NCI-H187 treated with DMSO at 0.1 percent for 48 hours (cell line): ENCODE results near the gene PLD4.
"Not testable (repeated sequence)": the region's sequence is repeated elsewhere in the genome, so short reads cannot be mapped to it uniquely, and the experiment has no call there.

Source experiments
- DNase-seq: peaks from one replicate; lab custom pipeline; 2025; lab: John Stamatoyannopoulos, UW

The PLD4 gene

GRCh38 chr14:104924421-104925213, at the start of gene PLD4:
Gene PLD4, plus strand, starts transcription at chr14:104924879. Its CDS starts 2,262 bp downstream, at chr14:104927141.
- no peak for DNase-seq

DNA sequence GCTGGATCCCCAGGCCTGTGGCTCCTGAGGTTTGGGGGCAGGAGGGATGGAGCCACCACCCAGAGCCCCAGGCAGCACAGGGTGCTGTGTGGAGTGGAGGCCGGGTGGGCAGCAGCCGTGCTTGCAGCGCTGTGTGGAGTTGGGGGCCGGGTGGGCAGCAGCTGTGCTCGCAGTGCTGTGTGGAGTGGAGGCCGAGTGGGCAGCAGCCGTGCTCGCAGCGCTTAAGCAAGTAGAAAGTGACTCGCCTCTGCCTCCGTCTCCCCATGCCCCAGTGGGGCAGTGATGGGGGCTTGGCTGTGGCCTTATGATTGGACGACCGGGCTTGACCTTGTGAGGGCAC, 49.3 kb upstream of the PLD4 start:
- no peak for DNase-seq

- no peak for DNase-seq
Observed at GRCh38 chr14:104875811-104876210, 48.9 kb upstream of the PLD4 start.

GRCh38 chr14:104876251-104876699, 48.4 kb upstream of the PLD4 start:
- DNase-seq = no peak

DNA sequence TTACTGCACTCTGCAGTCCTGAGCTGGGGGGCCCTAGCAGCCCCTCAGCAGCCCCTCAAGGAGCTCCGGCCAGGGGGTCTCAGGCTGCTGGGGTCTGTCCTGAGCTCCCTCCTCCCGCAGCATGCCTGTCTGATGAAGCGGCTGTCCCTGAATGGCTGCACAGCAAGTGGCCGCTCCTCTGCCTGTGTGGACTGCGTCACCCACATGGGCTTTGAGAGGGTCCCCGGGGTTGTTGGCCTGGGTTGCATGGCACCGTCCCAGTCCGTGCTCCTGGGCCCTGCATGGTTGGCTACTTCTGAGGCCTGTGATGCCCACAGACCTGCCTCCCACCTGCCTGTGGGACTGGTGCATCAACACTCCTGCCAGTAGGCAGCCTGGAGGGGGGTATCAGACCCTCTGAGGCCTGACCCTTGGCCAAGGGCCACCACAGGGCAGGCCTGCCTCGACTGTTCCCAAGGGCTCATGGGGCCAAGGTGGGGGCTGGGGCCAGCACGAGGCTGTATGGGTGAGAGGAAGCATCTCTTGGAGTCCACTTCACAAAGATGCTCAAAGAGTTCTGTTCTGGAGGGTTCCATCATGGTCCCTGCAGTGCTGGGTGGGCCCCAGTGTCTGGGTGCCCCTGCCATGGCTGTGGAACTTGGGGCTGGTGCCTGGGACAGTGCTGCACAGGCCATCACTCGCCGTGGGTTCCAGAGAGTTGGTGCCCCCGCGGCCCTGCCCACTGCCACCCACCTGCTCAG, 47.4 kb upstream of the PLD4 start:
- no peak for DNase-seq

- DNase-seq = no peak
Observed at GRCh38 chr14:104877806-104878550, 46.7 kb upstream of the PLD4 start.

DNA sequence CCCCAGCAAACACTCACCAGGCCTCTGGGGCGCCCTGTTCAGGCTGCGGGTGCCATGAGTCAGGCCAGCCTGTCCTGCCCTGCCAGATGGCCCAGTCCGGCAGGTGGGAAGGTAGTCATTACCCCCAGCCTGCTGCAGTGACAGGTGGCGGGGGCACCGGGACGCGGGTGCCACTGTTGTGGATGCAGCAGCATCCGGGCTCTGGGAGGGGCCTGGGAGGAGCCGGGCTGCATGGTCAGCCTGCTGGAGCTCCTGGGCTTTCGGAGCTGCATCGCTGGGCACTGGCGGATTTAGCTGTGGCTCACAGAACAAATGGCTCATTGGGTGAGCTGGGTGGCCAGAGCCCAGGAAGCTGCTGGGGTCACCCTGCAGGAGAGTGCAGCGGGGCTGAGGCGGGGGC, 46.1 kb upstream of the PLD4 start:
- no peak for DNase-seq

- DNase-seq = no peak
Observed at GRCh38 chr14:104879201-104879982, 45.3 kb upstream of the PLD4 start.

GRCh38 chr14:104879983-104880565, 44.6 kb upstream of the PLD4 start:
- no peak for DNase-seq

- no peak for DNase-seq
Observed at GRCh38 chr14:104880584-104881210, 44.0 kb upstream of the PLD4 start.

- DNase-seq = no peak
Observed at GRCh38 chr14:104881369-104881979, 43.2 kb upstream of the PLD4 start.

GRCh38 chr14:104882325-104882973, 42.2 kb upstream of the PLD4 start:
- DNase-seq = no peak

DNA sequence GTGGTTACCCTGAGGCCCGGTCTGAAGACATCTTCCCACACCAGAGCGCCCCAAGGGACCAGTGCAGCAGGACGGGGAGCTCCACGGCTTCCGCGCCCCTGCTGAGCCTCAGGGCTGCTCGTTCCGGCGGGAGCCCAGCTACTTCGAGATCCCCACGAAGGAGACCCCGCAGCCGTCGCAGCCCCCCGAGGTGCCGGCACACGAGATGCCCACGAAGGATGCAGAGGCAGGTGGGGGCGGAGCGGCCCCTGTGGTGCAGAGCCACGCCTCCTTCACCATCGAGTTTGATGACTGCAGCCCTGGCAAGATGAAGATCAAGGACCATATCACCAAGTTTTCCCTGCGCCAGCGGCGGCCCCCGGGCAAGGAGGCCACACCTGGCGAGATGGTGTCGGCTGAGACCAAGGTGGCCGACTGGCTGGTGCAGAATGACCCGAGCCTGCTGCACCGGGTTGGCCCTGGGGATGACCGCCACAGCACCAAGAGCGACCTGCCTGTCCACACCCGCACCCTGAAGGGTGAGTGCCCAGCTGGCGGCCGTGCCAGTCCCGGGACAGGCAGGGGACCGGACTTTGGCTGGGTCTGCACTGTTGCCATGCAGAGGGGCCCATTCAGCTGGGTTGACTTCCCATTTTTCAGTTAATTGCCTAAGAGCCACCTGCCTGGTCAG, 41.6 kb upstream of the PLD4 start:
- no peak for DNase-seq

DNA sequence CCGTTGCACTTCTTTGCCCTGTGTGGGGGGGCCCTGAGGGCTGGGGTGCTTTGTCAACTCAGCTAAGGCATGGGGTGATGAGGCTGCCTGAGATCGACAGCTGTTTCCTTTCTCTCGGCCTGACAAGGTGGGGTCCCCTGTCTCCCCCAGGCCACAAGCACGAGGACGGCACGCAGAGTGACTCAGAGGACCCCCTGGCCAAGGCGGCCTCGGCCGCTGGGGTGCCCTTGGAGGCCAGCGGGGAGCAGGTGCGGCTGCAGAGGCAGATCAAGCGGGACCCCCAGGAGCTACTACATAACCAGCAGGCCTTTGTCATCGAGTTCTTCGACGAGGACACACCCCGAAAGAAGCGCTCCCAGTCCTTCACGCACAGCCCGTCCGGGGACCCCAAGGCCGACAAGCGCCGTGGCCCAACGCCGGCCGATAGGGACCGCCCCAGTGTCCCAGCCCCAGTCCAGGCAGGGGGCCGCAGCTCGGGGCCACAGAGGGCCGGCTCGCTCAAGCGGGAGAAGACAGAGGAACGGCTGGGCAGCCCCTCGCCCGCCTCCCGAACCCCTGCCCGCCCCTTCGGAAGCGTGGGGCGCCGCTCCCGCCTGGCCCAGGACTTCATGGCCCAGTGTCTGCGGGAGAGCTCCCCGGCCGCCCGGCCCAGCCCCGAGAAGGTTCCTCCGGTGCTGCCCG, 40.9 kb upstream of the PLD4 start:
- DNase-seq = no peak

- not testable (repeated sequence) for DNase-seq
Observed at GRCh38 chr14:104884381-104884780, 40.3 kb upstream of the PLD4 start.

- DNase-seq = no peak
Observed at GRCh38 chr14:104885031-104885972, 39.4 kb upstream of the PLD4 start.

GRCh38 chr14:104885973-104886689, 38.5 kb upstream of the PLD4 start:
- DNase-seq = no peak
